Skeletal muscle tissue (tissue), 4 donors: ENCODE results near the gene PML. TPM values are rescaled to one million over a fixed set of nuclear protein-coding genes. Genes with fewer than 3 reads are reported as not detected.
A peak's percentile ranks its signal among the peaks of the same experiment; 100 is the strongest.
"Not testable (repeated sequence)": the region's sequence is repeated elsewhere in the genome, so short reads cannot be mapped to it uniquely, and the experiment has no call there.

Experiments
- H3K27ac ChIP-seq: one replicate; pipeline ENCODE4 v1.7.0; 2013; ENCODE audit warnings: mild to moderate bottlenecking, low read depth, low read length, inconsistent platforms
- H3K27me3 ChIP-seq, 3 donors: one replicate each; pipeline ENCODE4 v1.7.0; 2013; ENCODE audit warnings: low read length in 3 of 3; ENCODE audit not compliant: control insufficient read depth in 3 of 3, insufficient read depth in 3 of 3
- H3K36me3 ChIP-seq, 3 donors: one replicate each; pipeline ENCODE4 v1.7.0; 2013; ENCODE audit warnings: low read length in 3 of 3; ENCODE audit not compliant: control insufficient read depth in 3 of 3, insufficient read depth in 3 of 3
- H3K4me1 ChIP-seq, 3 donors: one replicate each; pipeline ENCODE4 v1.7.0; 2013; ENCODE audit warnings: low read length in 3 of 3, mild to moderate bottlenecking in 3 of 3; ENCODE audit not compliant: control insufficient read depth in 3 of 3, insufficient read depth in 3 of 3
- H3K4me3 ChIP-seq, 3 donors: one replicate each; pipeline ENCODE4 v1.7.0; 2013; ENCODE audit warnings: low read length in 3 of 3
- H3K9ac ChIP-seq, 3 donors: one replicate each; pipeline ENCODE4 v1.7.0; 2013; ENCODE audit warnings: low read length in 3 of 3, mild to moderate bottlenecking in 3 of 3, moderate library complexity in 2 of 3, low read depth in 1 of 3
- H3K9me3 ChIP-seq, 3 donors: one replicate each; pipeline ENCODE4 v1.7.0; 2013; ENCODE audit warnings: low read length in 3 of 3; ENCODE audit not compliant: control insufficient read depth in 3 of 3
- total RNA-seq: library from RNA; depleted of rRNA; stranded (reverse); fragments of >200 nt; gene quantifications from one replicate; pipeline ENCODE4 v1.2.3, GENCODE V29; 2014
- donor health status: Osteomylitis.

The PML gene
- total RNA-seq, 1 donor from 2014 or later, result 14.1 TPM

- Histone ChIP-seq H3K4me3 (no peak overlapping the region), H3K9ac (no peak overlapping the region), H3K4me1 (peaks cover 16 to 22% (median 20%) of the 10 kb centered on the region in 3 donors), H3K36me3 (no peaks in the 10 kb centered on the region), H3K27me3 (peaks cover 0 to 16% (median 0%) of the 10 kb centered on the region in 3 donors), H3K9me3 (no peaks in the 10 kb centered on the region), H3K27ac (no peak overlapping the region)
These were observed 37.2 kb upstream of the PML start for GRCh38 chr15:73957276-73957675.

- H3K4me1 ChIP-seq, result peaks cover 11 to 17% (median 15%) of the 10 kb centered on the region in 3 donors
- H3K9ac ChIP-seq, result no peak overlapping the region
- no peaks in the 10 kb centered on the region for H3K9me3 ChIP-seq
These were observed 36.7 kb upstream of the PML start for GRCh38 chr15:73957785-73958184.

GRCh38 chr15:73959012-73959581 is 35.4 kb upstream of the PML start:
- Histone ChIP-seq H3K9ac (no peak overlapping the region), H3K27me3 (peaks cover 0 to 16% (median 2%) of the 10 kb centered on the region in 3 donors), H3K4me3 (no peak overlapping the region), H3K4me1 (peaks cover 5 to 9% (median 7%) of the 10 kb centered on the region in 3 donors), H3K9me3 (no peaks in the 10 kb centered on the region), H3K27ac (no peak overlapping the region), H3K36me3 (no peaks in the 10 kb centered on the region)

More at GRCh38 chr15:73957785-73958184, 36.7 kb upstream of the PML start:
- no peak overlapping the region for H3K27ac ChIP-seq
- no peaks in the 10 kb centered on the region for H3K36me3 ChIP-seq
- H3K4me3 ChIP-seq, result no peak overlapping the region
- peaks cover 0 to 16% (median 0%) of the 10 kb centered on the region in 3 donors for H3K27me3 ChIP-seq

DNA sequence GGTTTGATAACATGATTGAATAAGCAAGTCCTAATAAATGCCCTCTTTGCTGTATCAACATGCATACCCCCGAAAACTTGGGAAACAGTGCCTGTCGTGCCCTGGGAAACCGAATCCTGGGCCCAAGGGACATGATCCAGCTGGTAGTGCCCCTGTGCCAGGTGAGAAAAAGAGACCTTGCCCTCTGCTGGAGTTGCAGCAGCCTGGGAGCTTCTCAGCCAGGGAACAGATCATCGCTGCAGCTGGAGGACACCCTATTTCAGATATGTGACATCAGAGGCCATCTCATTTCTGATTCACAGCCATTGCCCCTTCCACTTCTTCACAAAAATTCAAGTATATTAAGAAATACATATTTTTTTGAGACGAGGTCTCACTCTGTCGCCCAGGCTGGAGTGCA is 34.7 kb upstream of the PML start:
- H3K27ac ChIP-seq, result no peak overlapping the region
- H3K27me3 ChIP-seq, result peaks cover 0 to 17% (median 4%) of the 10 kb centered on the region in 3 donors
- no peaks in the 10 kb centered on the region for H3K36me3 ChIP-seq
- H3K9ac ChIP-seq, result no peak overlapping the region
- no peak overlapping the region for H3K4me3 ChIP-seq
- no peaks in the 10 kb centered on the region for H3K9me3 ChIP-seq
- peaks cover 6 to 9% (median 7%) of the 10 kb centered on the region in 3 donors for H3K4me1 ChIP-seq

DNA sequence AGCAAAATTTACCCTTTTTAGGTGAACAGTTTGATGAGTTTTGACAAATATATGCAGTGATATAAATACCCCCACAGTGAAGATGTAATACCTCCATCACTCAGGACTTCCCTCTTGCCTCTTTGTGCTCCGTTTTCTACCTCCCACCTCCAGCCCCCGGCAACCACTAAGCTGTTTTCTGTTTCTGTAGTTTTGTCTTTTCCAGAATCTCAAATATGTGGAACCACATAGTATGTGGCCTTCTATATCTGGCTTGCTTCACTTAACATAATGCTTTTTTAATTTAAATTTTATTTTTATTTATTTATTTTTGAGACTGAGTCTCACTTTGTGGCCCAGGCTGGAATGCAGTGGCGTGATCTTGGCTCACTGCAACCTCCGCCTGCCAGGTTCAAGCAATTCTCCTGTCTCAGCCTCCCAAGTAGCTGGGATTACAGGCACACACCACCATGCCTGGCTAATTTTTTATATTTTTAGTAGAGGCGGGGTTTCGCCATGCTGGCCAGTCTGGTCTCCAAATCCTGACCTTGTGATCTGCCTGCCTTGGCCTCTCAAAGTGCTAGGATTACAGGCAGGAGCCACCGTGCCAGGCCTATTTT is 33.9 kb upstream of the PML start:
- not testable (repeated sequence) for H3K36me3 ChIP-seq, H3K9me3 ChIP-seq, H3K4me3 ChIP-seq, H3K27ac ChIP-seq, H3K9ac ChIP-seq
- peaks cover 7 to 13% (median 11%) of the 10 kb centered on the region in 3 donors for H3K4me1 ChIP-seq
- peaks cover 0 to 20% (median 7%) of the 10 kb centered on the region in 3 donors for H3K27me3 ChIP-seq

DNA sequence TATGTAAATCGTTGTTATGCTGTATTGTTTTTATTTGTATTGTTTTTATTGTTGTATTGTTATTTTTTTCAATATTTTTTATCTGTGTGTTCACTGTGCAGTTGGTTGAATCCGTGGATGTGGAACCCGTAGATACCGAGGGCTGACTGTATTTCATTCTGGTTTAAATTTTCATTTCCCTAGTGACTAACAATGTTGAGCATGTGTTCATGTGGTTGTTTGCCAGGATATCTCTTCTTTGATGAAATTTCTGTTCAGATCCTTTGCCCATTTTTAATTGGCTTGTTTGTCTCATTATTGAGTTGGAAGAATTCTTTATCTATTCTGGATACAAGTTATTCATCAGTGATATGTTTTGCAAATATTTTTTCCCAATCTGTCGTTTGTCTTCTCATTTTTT is 32.1 kb upstream of the PML start:
- Histone ChIP-seq H3K4me1 (peaks cover 0 to 11% (median 3%) of the 10 kb centered on the region in 3 donors), H3K9me3 (no peaks in the 10 kb centered on the region), H3K27me3 (peaks cover 0 to 7% (median 7%) of the 10 kb centered on the region in 3 donors), H3K4me3 (no peak overlapping the region), H3K9ac (no peak overlapping the region), H3K27ac (no peak overlapping the region), H3K36me3 (no peaks in the 10 kb centered on the region)

DNA sequence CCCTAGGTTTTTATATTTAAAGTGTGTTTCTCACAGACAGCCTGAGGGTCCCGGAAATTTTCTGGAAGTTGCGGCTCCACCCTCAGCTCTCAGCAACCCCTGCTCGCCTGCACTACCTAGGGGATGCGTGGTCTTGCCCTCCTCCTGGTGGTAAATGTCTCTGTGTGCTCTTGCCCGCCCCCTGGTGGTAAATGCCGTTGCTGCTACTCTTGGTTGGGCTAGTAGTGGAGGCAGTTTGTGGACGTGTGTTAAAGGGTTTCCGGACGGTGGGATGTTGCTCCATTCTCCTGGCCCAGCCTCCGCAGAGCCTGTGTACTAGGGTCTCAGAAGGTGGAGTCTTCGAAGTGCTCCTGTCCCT is 29.8 kb upstream of the PML start:
- Histone ChIP-seq H3K4me1 (peaks cover 0 to 7% (median 3%) of the 10 kb centered on the region in 3 donors), H3K4me3 (no peak overlapping the region), H3K27me3 (peaks cover 0 to 7% (median 6%) of the 10 kb centered on the region in 3 donors), H3K9ac (peak overlapping the region in 1 of 3 donors; percentile 57), H3K27ac (no peak overlapping the region), H3K36me3 (no peaks in the 10 kb centered on the region), H3K9me3 (no peaks in the 10 kb centered on the region)

- Histone ChIP-seq H3K36me3 (no peaks in the 10 kb centered on the region), H3K4me1 (peaks cover 0 to 6% (median 3%) of the 10 kb centered on the region in 3 donors), H3K27ac (no peak overlapping the region), H3K9me3 (no peaks in the 10 kb centered on the region), H3K9ac (peak overlapping the region in 1 of 3 donors; percentile 57), H3K4me3 (no peak overlapping the region), H3K27me3 (peaks cover 0 to 7% (median 6%) of the 10 kb centered on the region in 3 donors)
These were observed 29.3 kb upstream of the PML start for GRCh38 chr15:73965094-73965757.

GRCh38 chr15:73965758-73966113 is 28.8 kb upstream of the PML start:
- H3K36me3 ChIP-seq, result no peaks in the 10 kb centered on the region
- no peak overlapping the region for H3K27ac ChIP-seq
- H3K27me3 ChIP-seq, result peaks cover 0 to 7% (median 6%) of the 10 kb centered on the region in 3 donors
- H3K4me1 ChIP-seq, result peaks cover 0 to 6% (median 3%) of the 10 kb centered on the region in 3 donors
- no peaks in the 10 kb centered on the region for H3K9me3 ChIP-seq
- H3K9ac ChIP-seq, result no peak overlapping the region
- H3K4me3 ChIP-seq, result no peak overlapping the region

- H3K9me3 ChIP-seq, result no peaks in the 10 kb centered on the region
- H3K4me1 ChIP-seq, result peaks cover 7 to 13% (median 11%) of the 10 kb centered on the region in 3 donors
These were observed 26.1 kb upstream of the PML start for GRCh38 chr15:73968461-73968860.

More at GRCh38 chr15:73968461-73968860, 26.1 kb upstream of the PML start:
- Histone ChIP-seq H3K27me3 (peaks cover 0 to 7% (median 6%) of the 10 kb centered on the region in 3 donors), H3K9ac (no peak overlapping the region), H3K36me3 (no peaks in the 10 kb centered on the region), H3K27ac (no peak overlapping the region), H3K4me3 (no peak overlapping the region)
